CD14-positive monocyte (primary cell): ENCODE measurements around the gene MUC12. TPM values are rescaled to one million over a fixed set of nuclear protein-coding genes. Genes with fewer than 3 reads are reported as not detected.

Experiments
- DNase-seq, 3 donors: peaks; one replicate each; pipeline ENCODE4 v3.0.0-alpha.2; 2011 to 2022
- H2AFZ ChIP-seq: 2 replicates; pipeline ENCODE4 v1.6.0; 2012; ENCODE audit warnings: mild to moderate bottlenecking, low read depth, low read length, inconsistent platforms; ENCODE audit not compliant: insufficient read depth, poor library complexity, severe bottlenecking
- H3K27ac ChIP-seq, 2 donors: 1 replicate in 1 of 2; 2 replicates in 1 of 2; pipeline ENCODE4 v1.5.1; 2012 to 2013; ENCODE audit warnings: low read length in 2 of 2, control low read depth in 1 of 2, inconsistent platforms in 1 of 2, low read depth in 1 of 2, mild to moderate bottlenecking in 1 of 2
- H3K27me3 ChIP-seq, 2 donors: one replicate each; pipeline versions ENCODE4 v1.6.0 to v1.6.1; 2011 to 2013; ENCODE audit warnings: low read length in 2 of 2; ENCODE audit not compliant: control insufficient read depth in 2 of 2, insufficient read depth in 2 of 2
- H3K36me3 ChIP-seq, 2 donors: replicated peaks in 1 of 2; 1 replicate in 1 of 2; 2 replicates in 1 of 2; pipeline versions ENCODE4 v1.5.1 to v1.6.1; 2012 to 2013; ENCODE audit warnings: low read length in 2 of 2, control low read depth in 1 of 2, inconsistent platforms in 1 of 2, mild to moderate bottlenecking in 1 of 2; ENCODE audit not compliant: insufficient read depth in 2 of 2, control insufficient read depth in 1 of 2
- H3K4me1 ChIP-seq, 2 donors: 1 replicate in 1 of 2; 2 replicates in 1 of 2; pipeline versions ENCODE4 v1.5.1 to v1.6.1; 2012 to 2013; ENCODE audit warnings: low read length in 2 of 2, control low read depth in 1 of 2, inconsistent platforms in 1 of 2, mild to moderate bottlenecking in 1 of 2, moderate library complexity in 1 of 2; ENCODE audit not compliant: insufficient read depth in 2 of 2, control insufficient read depth in 1 of 2
- H3K4me2 ChIP-seq: replicated peaks from 2 replicates; pipeline ENCODE3; 2012; ENCODE audit warnings: low read length, moderate library complexity, mild to moderate bottlenecking; ENCODE audit not compliant: poor library complexity, severe bottlenecking; ENCODE audit errors: extremely low read depth
- H3K4me3 ChIP-seq, 3 experiments: fragments of 200-600 bp in 1 of 3; sonication (generic) in 1 of 3; replicated peaks in 1 of 3; 1 replicate in 2 of 3; 2 replicates in 1 of 3; pipeline ENCODE4 v1.5.1; 2011 to 2013; ENCODE audit warnings: low read length in 3 of 3, mild to moderate bottlenecking in 3 of 3, control low read depth in 2 of 3, low read depth in 2 of 3, inconsistent platforms in 1 of 3, moderate library complexity in 1 of 3
- H3K79me2 ChIP-seq: 2 replicates; pipeline ENCODE4 v1.6.0; 2012; ENCODE audit warnings: mild to moderate bottlenecking, control low read depth, inconsistent platforms, low read length, moderate library complexity; ENCODE audit not compliant: insufficient read depth
- H3K9ac ChIP-seq: 2 replicates; pipeline ENCODE4 v1.6.0; 2017; ENCODE audit warnings: low read length, mild to moderate bottlenecking; ENCODE audit not compliant: insufficient read depth, poor library complexity, severe bottlenecking
- H3K9me3 ChIP-seq, 2 donors: replicated peaks in 1 of 2; 1 replicate in 1 of 2; 2 replicates in 1 of 2; pipeline versions ENCODE4 v1.5.1 to v1.6.1; 2012 to 2013; ENCODE audit warnings: low read length in 2 of 2, control low read depth in 1 of 2; ENCODE audit not compliant: control insufficient read depth in 1 of 2, insufficient read depth in 1 of 2
- H4K20me1 ChIP-seq: 2 replicates; pipeline ENCODE4 v1.6.0; 2012; ENCODE audit warnings: mild to moderate bottlenecking, low read length, control low read depth, moderate library complexity; ENCODE audit not compliant: insufficient read depth
- H3K27ac Mint-ChIP-seq, 7 donors: one replicate each; pipeline ENCODE4 v1.8.0; 2020; ENCODE audit warnings: mild to moderate bottlenecking in 7 of 7, mixed read lengths in 7 of 7, moderate library complexity in 6 of 7, inconsistent platforms in 2 of 7
- H3K27me3 Mint-ChIP-seq, 3 donors: one replicate each; pipeline ENCODE4 v1.8.0; 2021 to 2022; ENCODE audit warnings: low read depth in 3 of 3, mild to moderate bottlenecking in 3 of 3, mixed read lengths in 3 of 3, moderate library complexity in 3 of 3, inconsistent platforms in 1 of 3
- H3K36me3 Mint-ChIP-seq, 2 donors: one replicate each; pipeline ENCODE4 v1.8.0; 2020; ENCODE audit warnings: mixed read lengths in 2 of 2, inconsistent platforms in 1 of 2, mild to moderate bottlenecking in 1 of 2
- H3K4me1 Mint-ChIP-seq: one replicate; pipeline ENCODE4 v1.8.0; 2020; ENCODE audit warnings: mild to moderate bottlenecking, mixed read lengths
- H3K4me3 Mint-ChIP-seq, 2 donors: one replicate each; pipeline ENCODE4 v1.8.0; 2020; ENCODE audit warnings: mild to moderate bottlenecking in 2 of 2, mixed read lengths in 2 of 2, moderate library complexity in 1 of 2
- H3K9me3 Mint-ChIP-seq, 7 donors: one replicate each; pipeline ENCODE4 v1.8.0; 2020 to 2022; ENCODE audit warnings: mixed read lengths in 7 of 7, mild to moderate bottlenecking in 6 of 7, moderate library complexity in 6 of 7, inconsistent platforms in 2 of 7
- CTCF ChIP-seq: fragments of 200-600 bp; IDR thresholded peaks from one replicate; pipeline ENCODE4 v1.8.0; 2022; ENCODE audit warnings: antibody characterized with exemption, mild to moderate bottlenecking
- WGBS: methylation state at CpG from one replicate; pipeline ENCODE4 v1.1.5; 2013; ENCODE audit warnings: missing lambda C conversion rate; ENCODE audit not compliant: insufficient coverage; 5-methylcytosine and 5-hydroxymethylcytosine counted together
- intact Hi-C, 2 donors: fragments of 100-400 bp; cut with micrococcal nuclease; formaldehyde crosslinking; loops; one replicate each; pipeline versions ENCODE4 v1.15.0 to v1.15.1; 2023
- polyA plus RNA-seq, 3 donors: library from polyadenylated mRNA; depleted of rRNA in 1 of 3; unstranded in 2 of 3; stranded (reverse) in 1 of 3; fragments of 300-500 nt in 2 of 3; fragments of >200 nt in 1 of 3; fragmentation: Illumina TruSeq in 2 of 3; gene quantifications; 1 replicate in 2 of 3; 2 replicates in 1 of 3; pipeline ENCODE4 v1.2.3, GENCODE V29; 2012 to 2021

MUC12 gene
- polyA plus RNA-seq, 3 donors, result 0.44 TPM; not detected in 2

DNA sequence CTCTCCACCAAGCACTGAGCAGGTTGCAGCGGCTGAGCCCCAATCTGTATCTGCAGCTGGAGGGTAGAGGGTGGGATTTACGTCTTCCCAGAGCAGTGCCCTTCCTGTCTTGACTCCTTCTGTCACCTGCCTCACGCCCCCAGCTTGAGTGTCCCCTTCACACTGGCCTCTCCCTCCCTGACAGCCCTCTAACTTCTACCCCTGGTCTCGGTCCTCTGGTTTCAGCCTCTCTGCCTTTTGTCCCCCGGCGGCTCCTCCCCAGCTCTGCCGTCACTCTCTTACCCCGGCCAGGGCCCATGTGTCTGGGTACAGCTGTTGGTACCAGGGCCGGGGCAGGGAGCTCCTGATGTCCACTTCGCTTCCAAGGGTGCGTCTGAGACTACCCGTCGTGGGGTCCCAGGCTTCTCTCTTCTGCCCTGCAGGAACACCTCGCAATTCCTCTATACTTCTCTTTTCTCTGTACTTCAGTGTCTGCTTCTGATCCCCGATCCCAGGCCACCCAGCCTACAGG lies 19.4 kb upstream of the MUC12 start:
- H3K4me1 Mint-ChIP-seq, result no peaks in the 10 kb centered on the region
- no peak for TF ChIP-seq CTCF
- Histone ChIP-seq H2AFZ (no peak overlapping the region), H3K36me3 (no peaks in the 10 kb centered on the region), H3K27ac (no peak overlapping the region), H3K9me3 (no peaks in the 10 kb centered on the region), H3K79me2 (no peaks in the 10 kb centered on the region), H3K4me2 (no peak overlapping the region), H4K20me1 (no peaks in the 10 kb centered on the region), H3K9ac (no peak overlapping the region), H3K4me1 (no peaks in the 10 kb centered on the region), H3K4me3 (no peak overlapping the region), H3K27me3 (peaks cover 0 to 26% of the 10 kb centered on the region in 2 donors)
- whole genome bisulfite sequencing, result 47% methylated on average over 13 of the region's 15 CpGs
- H3K9me3 Mint-ChIP-seq, result peaks cover 0 to 2% (median 0%) of the 10 kb centered on the region in 7 donors
- H3K4me3 Mint-ChIP-seq, result peak overlapping the region in 1 of 2 donors; percentile 12
- DNase-seq, result no peak
- H3K27ac Mint-ChIP-seq, result no peak overlapping the region
- no peaks in the 10 kb centered on the region for H3K36me3 Mint-ChIP-seq
- H3K27me3 Mint-ChIP-seq, result peaks cover 18 to 25% (median 19%) of the 10 kb centered on the region in 3 donors
- intact Hi-C loops, result no loop called here

GRCh38 chr7:100951172-100951571 lies 18.2 kb upstream of the MUC12 start:
- Mint-ChIP-seq H3K27ac (no peak overlapping the region), H3K4me3 (no peak overlapping the region)
- 38% methylated on average over 4 of the region's 6 CpGs for WGBS

More at GRCh38 chr7:100951172-100951571, 18.2 kb upstream of the MUC12 start:
- Mint-ChIP-seq H3K36me3 (no peaks in the 10 kb centered on the region), H3K9me3 (peaks cover 0 to 2% (median 0%) of the 10 kb centered on the region in 7 donors), H3K27me3 (peaks cover 15 to 23% (median 17%) of the 10 kb centered on the region in 3 donors), H3K4me1 (no peaks in the 10 kb centered on the region)
- intact Hi-C loops, result no loop called here
- H4K20me1 ChIP-seq, result no peaks in the 10 kb centered on the region
- no peak overlapping the region for H3K27ac ChIP-seq
- H3K4me1 ChIP-seq, result no peaks in the 10 kb centered on the region
- no peak overlapping the region for H3K4me2 ChIP-seq
- DNase-seq, result no peak
- H3K27me3 ChIP-seq, result peaks cover 0 to 26% of the 10 kb centered on the region in 2 donors
- H3K9ac ChIP-seq, result no peak overlapping the region
- H3K79me2 ChIP-seq, result no peaks in the 10 kb centered on the region
- no peak overlapping the region for H3K4me3 ChIP-seq
- no peak overlapping the region for H2AFZ ChIP-seq
- no peaks in the 10 kb centered on the region for H3K36me3 ChIP-seq
- no peaks in the 10 kb centered on the region for H3K9me3 ChIP-seq
- TF ChIP-seq CTCF, result no peak
